HepG2 (cell line): Measurements from ENCODE around the gene TMX3. TPM values are rescaled to one million over a fixed set of nuclear protein-coding genes. Genes with fewer than 3 reads are reported as not detected.

Experiments
- ATAC-seq: fragments of 200-7000 bp; cut with Tn5 transposase; 3 replicates; pipeline ENCODE4 v1.9.1; 2020; ENCODE audit warnings: mild to moderate bottlenecking, moderate library complexity
- BruUV-seq: library from RNA; stranded (reverse); fragments of 400-500 nt; replicated peaks from 2 replicates; lab custom pipeline; 2021; lab: Mats Ljungman, UMichigan
- CTCF ChIA-PET: fragments of 300-600 bp; formaldehyde crosslinking; extraction: SDS; loops from one replicate; lab custom pipeline; 2021; ENCODE audit warnings: low total read pairs, inconsistent platforms, low intra/inter-chr PET ratio; lab: Yijun Ruan, JAX
- POLR2A ChIA-PET: fragments of 350-600 bp; sonication (Branson Sonifier 250); formaldehyde crosslinking; loops from one replicate; lab custom pipeline; 2020; ENCODE audit warnings: antibody characterized with exemption, inconsistent platforms; lab: Yijun Ruan, JAX
- DNase-seq: peaks from one replicate; pipeline ENCODE4 v3.0.0-alpha.2; 2015; ENCODE audit warnings: low spot score
- FAIRE-seq: peaks from 3 replicates; lab custom pipeline; 2011; peaks lifted over from hg19 to GRCh38; lab: Jason Lieb, UNC
- H2AFZ ChIP-seq: one replicate; pipeline ENCODE4 v1.6.1; 2011; ENCODE audit warnings: low read length, inconsistent platforms
- H3K27ac ChIP-seq: fragments of 300-600 bp; 3 replicates; pipeline ENCODE4 v1.8.0; 2011; ENCODE audit warnings: mixed run types, mild to moderate bottlenecking, mixed read lengths, low read length, inconsistent platforms; ENCODE audit not compliant: insufficient read depth; ENCODE audit errors: extremely low read length
- H3K27me3 ChIP-seq, 2 experiments: fragments of 200-600 bp in 1 of 2; 2 replicates in 1 of 2; 3 replicates in 1 of 2; pipeline versions ENCODE4 v1.6.0 to v1.8.0; 2011; ENCODE audit warnings: low read length in 2 of 2, mild to moderate bottlenecking in 2 of 2, moderate library complexity in 2 of 2, inconsistent platforms in 1 of 2; ENCODE audit not compliant: insufficient read depth in 2 of 2, control insufficient read depth in 1 of 2
- H3K36me3 ChIP-seq, 2 experiments: fragments of 200-600 bp in 1 of 2; replicated peaks in 1 of 2; 2 replicates in 1 of 2; 3 replicates in 1 of 2; pipeline versions ENCODE4 v1.5.1 to v1.8.0; 2011; ENCODE audit warnings: low read length in 2 of 2, inconsistent platforms in 1 of 2; ENCODE audit not compliant: insufficient read depth in 2 of 2, control insufficient read depth in 1 of 2
- H3K4me1 ChIP-seq: 2 replicates; pipeline ENCODE4 v1.5.1; 2012; ENCODE audit warnings: low read length, inconsistent platforms; ENCODE audit not compliant: insufficient read depth
- H3K4me2 ChIP-seq: 2 replicates; pipeline ENCODE4 v1.6.0; 2011; ENCODE audit warnings: low read depth, low read length, inconsistent platforms
- H3K4me3 ChIP-seq, 3 experiments: fragments of 200-600 bp in 1 of 3; sonication (generic), shearing (Covaris generic) in 1 of 3; replicated peaks in 1 of 3; 2 replicates each; pipeline ENCODE4 v1.5.1; 2011 to 2016; ENCODE audit warnings: low read length in 3 of 3, inconsistent platforms in 2 of 3, low read depth in 2 of 3, mild to moderate bottlenecking in 2 of 3, control low read depth in 1 of 3, mixed read lengths in 1 of 3; ENCODE audit not compliant: insufficient read depth in 1 of 3
- H3K79me2 ChIP-seq: one replicate; pipeline ENCODE4 v1.6.1; 2011; ENCODE audit warnings: low read length, inconsistent platforms; ENCODE audit not compliant: insufficient read depth
- H3K9ac ChIP-seq: 2 replicates; pipeline ENCODE4 v1.6.0; 2011; ENCODE audit warnings: mild to moderate bottlenecking, low read depth, low read length, inconsistent platforms; ENCODE audit not compliant: insufficient read depth
- H3K9me3 ChIP-seq: 2 replicates; pipeline ENCODE4 v1.5.1; 2012; ENCODE audit warnings: mild to moderate bottlenecking, low read length
- H4K20me1 ChIP-seq: 2 replicates; pipeline ENCODE4 v1.6.0; 2011; ENCODE audit warnings: inconsistent platforms, mild to moderate bottlenecking, low read length, moderate library complexity; ENCODE audit not compliant: insufficient read depth
- ATF2 ChIP-seq: sonication (generic); formaldehyde crosslinking; IDR thresholded peaks from 2 replicates; pipeline ENCODE4 v1.4.0; 2020; ENCODE audit warnings: missing genetic modification reagents
- DNMT3B ChIP-seq: conservative IDR thresholded peaks from 2 replicates; pipeline ENCODE4 v1.6.1; 2016; ENCODE audit warnings: missing biosample characterization, control low read depth
- RBFOX2 ChIP-seq: fragments of 200-400 bp; formaldehyde crosslinking; IDR thresholded peaks from 2 replicates; pipeline ENCODE4 v1.6.1; 2017; ENCODE audit warnings: low read depth, mild to moderate bottlenecking, low read length
- ZBTB40 ChIP-seq, 2 experiments: fragments of 450-650 bp in 1 of 2; sonication (generic) in 1 of 2; formaldehyde crosslinking in 1 of 2; IDR thresholded peaks; 2 replicates each; pipeline versions ENCODE4 v1.6.1 to v1.8.0; 2016 to 2022; ENCODE audit warnings: antibody characterized with exemption in 1 of 2, mild to moderate bottlenecking in 1 of 2, missing genetic modification reagents in 1 of 2
- ZFP91 ChIP-seq: sonication (generic); formaldehyde crosslinking; IDR thresholded peaks from 2 replicates; pipeline ENCODE4 v1.9.0; 2022; ENCODE audit warnings: missing genetic modification reagents, mild to moderate bottlenecking, borderline replicate concordance
- ZSCAN31 ChIP-seq: sonication (generic); formaldehyde crosslinking; IDR thresholded peaks from 2 replicates; pipeline ENCODE4 v1.5.0; 2020; ENCODE audit warnings: low read depth, mild to moderate bottlenecking, missing genetic modification reagents
- WGBS: methylation state at CpG from one replicate; pipeline ENCODE4 v1.1.6; 2017; ENCODE audit warnings: low lambda C conversion rate; 5-methylcytosine and 5-hydroxymethylcytosine counted together
- in situ Hi-C: cut with HindIII; loops from 2 replicates; pipeline ENCODE4 v1.10.0; 2017; ENCODE audit warnings: low pct_unique_long_range_greater_than_20kb; ENCODE audit not compliant: extremely low pct_ligation_motif_present
- intact Hi-C: fragments of 100-400 bp; cut with micrococcal nuclease; formaldehyde crosslinking; loops from one replicate; pipeline ENCODE4 v1.10.0; 2022; ENCODE audit not compliant: unreplicated experiment
- polyA plus RNA-seq, 8 experiments: library from polyadenylated mRNA; depleted of rRNA in 3 of 8; stranded (reverse) in 7 of 8; unstranded in 1 of 8; fragments of >200 nt; fragmentation: Illumina TruSeq in 4 of 8; extraction: Trizol in 4 of 8; gene quantifications; 2 replicates each; pipeline versions ENCODE4 v1.2.1 to v1.2.3, GENCODE V29; 2011 to 2016; ENCODE audit warnings: low read depth in 4 of 8, missing spikeins in 1 of 8, mixed read lengths in 1 of 8; ENCODE audit not compliant: insufficient read depth in 1 of 8
- total RNA-seq, 5 experiments: library from RNA; depleted of rRNA; stranded (reverse); fragments of >200 nt; fragmentation: Illumina TruSeq; extraction: Trizol; gene quantifications; 2 replicates each; pipeline ENCODE4 v1.2.3, GENCODE V29; 2016; ENCODE audit warnings: low read depth in 1 of 5

The TMX3 gene
- total and polyA plus RNA-seq, 2 of the 13 experiments (the other 11 are each of a cell fraction or from before 2014, with no cell fraction given): 12.9 to 25.0 TPM

- TF ChIP-seq ZBTB40 (IDR thresholded peaks at IDR 0.05) (no peak), ZBTB40 (CRISPR knock-in tag; IDR thresholded peaks at IDR 0.05) (no peak)
Observed at GRCh38 chr18:68705119-68705518, 9.8 kb downstream of the TMX3 start (continued).

GRCh38 chr18:68703326-68703725, 11.6 kb downstream of the TMX3 start:
- in situ Hi-C loops: no loop called here
- intact Hi-C loops: no loop called here

More at GRCh38 chr18:68703326-68703725, 11.6 kb downstream of the TMX3 start:
- H4K20me1 ChIP-seq: no peaks in the 10 kb centered on the region; the same call in 1 of the 2 replicates
- WGBS: 94% methylated on average over 3 of the region's 3 CpGs
- H3K9ac ChIP-seq: no peak overlapping the region
- no peaks in the 10 kb centered on the region for H3K9me3 ChIP-seq
- peaks cover 0 to 17% of the 10 kb centered on the region in 2 experiments; a peak in 2 of 5 replicates for H3K36me3 ChIP-seq
- ChIA-PET CTCF (no interaction called here), POLR2A (no interaction called here)
- H3K4me3 ChIP-seq: no peak overlapping the region
- H3K4me1 ChIP-seq: peaks cover 17% of the 10 kb centered on the region
- FAIRE-seq: no peak
- H2AFZ ChIP-seq: no peak overlapping the region
- no peak for ATAC-seq
- TF ChIP-seq RBFOX2 (no peak), ZFP91 (CRISPR knock-in tag) (no peak), ZSCAN31 (CRISPR knock-in tag) (no peak), ATF2 (CRISPR knock-in tag) (no peak), DNMT3B (CRISPR knock-in tag) (no peak)
- H3K27ac ChIP-seq: no peak overlapping the region
- H3K4me2 ChIP-seq: no peak overlapping the region
- BruUV-seq: no TSS peak
- no peaks in the 10 kb centered on the region for H3K27me3 ChIP-seq
- no peak for DNase-seq
- peaks cover 28% of the 10 kb centered on the region for H3K79me2 ChIP-seq
